HepG2 (cell line): ENCODE results near the gene C20orf204. TPM values are rescaled to one million over a fixed set of nuclear protein-coding genes. Genes with fewer than 3 reads are reported as not detected.

Experiments used
- CEBPB ChIP-seq: IDR thresholded peaks from 2 replicates; pipeline ENCODE4 v1.6.1; 2011; ENCODE audit warnings: low read depth, low read length, improper control_type of control experiment, borderline replicate concordance
- ETS1 ChIP-seq: sonication (generic); formaldehyde crosslinking; IDR thresholded peaks from 2 replicates; pipeline ENCODE4 v1.4.0; 2020; ENCODE audit warnings: missing genetic modification reagents
- EZH2 ChIP-seq: conservative IDR thresholded peaks from 2 replicates; pipeline ENCODE4 v1.6.1; 2012; ENCODE audit warnings: mild to moderate bottlenecking, low read depth, low read length, moderate library complexity
- HMG20B ChIP-seq: conservative IDR thresholded peaks from 2 replicates; pipeline ENCODE4 v1.6.1; 2016; ENCODE audit warnings: missing genetic modification reagents, missing compliant biosample characterization
- HMGXB4 ChIP-seq, 2 experiments: sonication (generic) in 1 of 2; formaldehyde crosslinking in 1 of 2; IDR thresholded peaks; 2 replicates each; pipeline versions ENCODE4 v1.4.0 to v1.6.1; 2018 to 2020; ENCODE audit warnings: missing genetic modification reagents in 2 of 2, borderline replicate concordance in 1 of 2, low read depth in 1 of 2, mild to moderate bottlenecking in 1 of 2, missing biosample characterization in 1 of 2
- ISX ChIP-seq: sonication (generic); formaldehyde crosslinking; conservative IDR thresholded peaks from 2 replicates; pipeline ENCODE4 v1.5.0; 2020; ENCODE audit warnings: missing genetic modification reagents
- JDP2 ChIP-seq: sonication (generic); formaldehyde crosslinking; IDR thresholded peaks from 2 replicates; pipeline ENCODE4 v1.8.1; 2022; ENCODE audit warnings: missing genetic modification reagents, borderline replicate concordance
- MXD4 ChIP-seq: IDR thresholded peaks from 2 replicates; pipeline ENCODE4 v1.6.1; 2016; ENCODE audit warnings: mild to moderate bottlenecking, missing biosample characterization, missing genetic modification reagents
- NFIC ChIP-seq: IDR thresholded peaks from 2 replicates; pipeline ENCODE4 v1.6.1; 2012; ENCODE audit warnings: mild to moderate bottlenecking, low read length, inconsistent platforms
- PCBP2 ChIP-seq: fragments of 200-400 bp; formaldehyde crosslinking; optimal IDR thresholded peaks from 2 replicates; pipeline ENCODE3; 2018; ENCODE audit warnings: low read length, low read depth; ENCODE audit not compliant: poor library complexity, severe bottlenecking
- RXRA ChIP-seq: sonication (generic); formaldehyde crosslinking; IDR thresholded peaks from 2 replicates; pipeline ENCODE4 v1.5.1; 2020; ENCODE audit warnings: missing genetic modification reagents
- SCMH1 ChIP-seq: sonication (generic); formaldehyde crosslinking; IDR thresholded peaks from 2 replicates; pipeline ENCODE4 v1.9.0; 2021; ENCODE audit warnings: missing genetic modification reagents, mild to moderate bottlenecking, borderline replicate concordance
- SIX1 ChIP-seq: sonication (generic); formaldehyde crosslinking; IDR thresholded peaks from 2 replicates; pipeline ENCODE4 v1.4.0; 2020; ENCODE audit warnings: missing genetic modification reagents, borderline replicate concordance
- TARDBP ChIP-seq: sonication (generic); formaldehyde crosslinking; IDR thresholded peaks from 2 replicates; pipeline ENCODE4 v1.8.0; 2022; ENCODE audit warnings: mild to moderate bottlenecking, missing genetic modification reagents
- UBTF ChIP-seq: sonication (generic); formaldehyde crosslinking; IDR thresholded peaks from 2 replicates; pipeline ENCODE4 v1.4.0; 2020; ENCODE audit warnings: mild to moderate bottlenecking, missing genetic modification reagents
- ZBTB8A ChIP-seq: sonication (generic); formaldehyde crosslinking; IDR thresholded peaks from 2 replicates; pipeline ENCODE4 v1.4.0; 2020; ENCODE audit warnings: mild to moderate bottlenecking, low read depth, missing genetic modification reagents, borderline replicate concordance
- ZNF207 ChIP-seq: fragments of 450-650 bp; IDR thresholded peaks from 2 replicates; pipeline ENCODE4 v1.6.1; 2016; ENCODE audit warnings: antibody characterized with exemption, borderline replicate concordance
- ZNF230 ChIP-seq: sonication (generic); formaldehyde crosslinking; IDR thresholded peaks from 2 replicates; pipeline ENCODE4 v1.4.0; 2020; ENCODE audit warnings: mild to moderate bottlenecking, missing genetic modification reagents
- ZNF343 ChIP-seq: sonication (generic); formaldehyde crosslinking; IDR thresholded peaks from 2 replicates; pipeline ENCODE4 v1.4.0; 2020; ENCODE audit warnings: mild to moderate bottlenecking, missing genetic modification reagents
- ZNF569 ChIP-seq: sonication (generic); formaldehyde crosslinking; IDR thresholded peaks from 2 replicates; pipeline ENCODE4 v1.5.0; 2020; ENCODE audit warnings: mild to moderate bottlenecking, missing genetic modification reagents, moderate library complexity, borderline replicate concordance
- ZNF605 ChIP-seq: sonication (generic); formaldehyde crosslinking; IDR thresholded peaks from 2 replicates; pipeline ENCODE4 v1.8.0; 2022; ENCODE audit warnings: mild to moderate bottlenecking, missing genetic modification reagents
- ZNF709 ChIP-seq: sonication (generic); formaldehyde crosslinking; IDR thresholded peaks from 2 replicates; pipeline ENCODE4 v1.5.0; 2020; ENCODE audit warnings: mild to moderate bottlenecking, missing genetic modification reagents
- ZNF780A ChIP-seq: sonication (generic); formaldehyde crosslinking; IDR thresholded peaks from 2 replicates; pipeline ENCODE4 v1.8.0; 2022; ENCODE audit warnings: mild to moderate bottlenecking, missing genetic modification reagents, moderate library complexity
- ZSCAN20 ChIP-seq: sonication (generic); formaldehyde crosslinking; IDR thresholded peaks from 2 replicates; pipeline ENCODE4 v1.4.0; 2020; ENCODE audit warnings: missing genetic modification reagents, mild to moderate bottlenecking, borderline replicate concordance
- polyA plus RNA-seq, 8 experiments: library from polyadenylated mRNA; depleted of rRNA in 3 of 8; stranded (reverse) in 7 of 8; unstranded in 1 of 8; fragments of >200 nt; fragmentation: Illumina TruSeq in 4 of 8; extraction: Trizol in 4 of 8; gene quantifications; 2 replicates each; pipeline versions ENCODE4 v1.2.1 to v1.2.3, GENCODE V29; 2011 to 2016; ENCODE audit warnings: low read depth in 4 of 8, missing spikeins in 1 of 8, mixed read lengths in 1 of 8; ENCODE audit not compliant: insufficient read depth in 1 of 8
- total RNA-seq, 5 experiments: library from RNA; depleted of rRNA; stranded (reverse); fragments of >200 nt; fragmentation: Illumina TruSeq; extraction: Trizol; gene quantifications; 2 replicates each; pipeline ENCODE4 v1.2.3, GENCODE V29; 2016; ENCODE audit warnings: low read depth in 1 of 5

The C20orf204 gene
- total and polyA plus RNA-seq, 2 of the 13 experiments (the other 11 are each of a cell fraction or from before 2014, with no cell fraction given), result 22.1 to 80.0 TPM

GRCh38 chr20:64063389-64064144 is 27.6 kb downstream of the C20orf204 start (continued):
- no peak; the same call in none of the 2 replicates for TF ChIP-seq ZSCAN20
- TF ChIP-seq ZNF605 (CRISPR knock-in tag), result no peak; the same call in 1 of the 2 replicates
- peak; percentile 68 for TF ChIP-seq UBTF
- peak; percentile 17; the same call in 1 of the 2 replicates for TF ChIP-seq MXD4 (CRISPR knock-in tag)
- TF ChIP-seq ISX (CRISPR knock-in tag), result no peak
- no peak for TF ChIP-seq ZNF569 (CRISPR knock-in tag)
- no peak for TF ChIP-seq SIX1 (CRISPR knock-in tag)
- TF ChIP-seq RXRA (CRISPR knock-in tag), result peak; percentile 75; the same call in 1 of the 2 replicates
- no peak for TF ChIP-seq ZBTB8A
- no peak; the same call in none of the 2 replicates for TF ChIP-seq ZNF343 (CRISPR knock-in tag)
- TF ChIP-seq JDP2 (CRISPR knock-in tag), result no peak
- TF ChIP-seq ZNF780A (CRISPR knock-in tag), result no peak
- no peak for TF ChIP-seq NFIC
- no peak for TF ChIP-seq EZH2
- peak; percentile 62; the same call in 1 of the 2 replicates for TF ChIP-seq TARDBP (CRISPR knock-in tag)
- no peak for TF ChIP-seq ZNF207
- TF ChIP-seq HMG20B, result 0 out of 2 replicates have a peak, but pooled peaks have one; percentile 23
- TF ChIP-seq ETS1 (CRISPR knock-in tag), result no peak; the same call in 1 of the 2 replicates
- TF ChIP-seq PCBP2, result no peak
- TF ChIP-seq SCMH1 (CRISPR knock-in tag), result no peak
- no peak; the same call in 1 of the 2 replicates for TF ChIP-seq ZNF230 (CRISPR knock-in tag)
- no peak; the same call in 1 of the 2 replicates for TF ChIP-seq ZNF709 (CRISPR knock-in tag)
- TF ChIP-seq CEBPB, result no peak
- no peak; a peak in 1 of 4 replicates for TF ChIP-seq HMGXB4 (CRISPR knock-in tag; IDR thresholded peaks at IDR 0.05; ENCODE audit: borderline replicate concordance in 1 of 2, low read depth in 1 of 2)
